Measurements from ENCODE around the gene SFXN4.

SFXN4 gene

GRCh38 chr10:119167041-119167440 lies 1.5 kb upstream of the SFXN4 start:
- peak overlapping the region; percentile 96 for H3K27ac ChIP-seq
- no peak for TF ChIP-seq CTCF (conservative IDR thresholded peaks at IDR 0.05)
- no peak for TF ChIP-seq ZFX (IDR thresholded peaks at IDR 0.05)

DNA sequence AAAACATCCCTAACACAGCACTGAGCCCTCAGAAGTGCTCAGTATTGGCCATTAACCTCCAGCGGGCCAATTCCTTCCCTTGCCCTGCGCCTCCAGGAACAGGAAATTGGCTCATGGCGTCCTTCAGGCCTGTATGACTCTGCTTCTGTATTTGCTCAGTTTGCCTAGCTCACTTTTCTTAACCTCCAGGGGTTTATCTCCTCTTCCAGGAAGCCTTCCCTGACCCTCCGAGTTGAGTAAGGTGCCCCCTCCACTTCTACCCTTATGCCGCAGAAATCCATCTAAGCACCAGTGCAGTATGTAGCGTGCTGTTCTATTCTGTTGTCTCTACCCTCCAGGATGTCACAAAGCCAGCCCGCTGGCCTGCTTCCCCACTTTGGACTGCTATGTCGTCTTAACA lies 1.1 kb upstream of the SFXN4 start:
- peak overlapping the region; percentile 96 for H3K27ac ChIP-seq

GRCh38 chr10:119166118-119166500 lies 595 bp upstream of the SFXN4 start:
- H3K27ac ChIP-seq, result peak overlapping the region; percentile 96
- no peak for TF ChIP-seq CTCF (conservative IDR thresholded peaks at IDR 0.05)
- TF ChIP-seq ZFX (IDR thresholded peaks at IDR 0.05), result no peak

More for the DNA sequence above, 1.1 kb upstream of the SFXN4 start:
- TF ChIP-seq CTCF (conservative IDR thresholded peaks at IDR 0.05), result no peak
- TF ChIP-seq ZFX (IDR thresholded peaks at IDR 0.05), result no peak

GRCh38 chr10:119162452-119163092 lies 2.9 kb downstream of the SFXN4 start:
- TF ChIP-seq CTCF (conservative IDR thresholded peaks at IDR 0.05), result no peak
- TF ChIP-seq ZFX (IDR thresholded peaks at IDR 0.05), result no peak
- H3K27ac ChIP-seq, result no peak overlapping the region

- TF ChIP-seq ZFX (IDR thresholded peaks at IDR 0.05) (no peak), CTCF (conservative IDR thresholded peaks at IDR 0.05) (no peak)
- no peak overlapping the region for H3K27ac ChIP-seq
Observed at GRCh38 chr10:119161680-119162451, 3.6 kb downstream of the SFXN4 start.

DNA sequence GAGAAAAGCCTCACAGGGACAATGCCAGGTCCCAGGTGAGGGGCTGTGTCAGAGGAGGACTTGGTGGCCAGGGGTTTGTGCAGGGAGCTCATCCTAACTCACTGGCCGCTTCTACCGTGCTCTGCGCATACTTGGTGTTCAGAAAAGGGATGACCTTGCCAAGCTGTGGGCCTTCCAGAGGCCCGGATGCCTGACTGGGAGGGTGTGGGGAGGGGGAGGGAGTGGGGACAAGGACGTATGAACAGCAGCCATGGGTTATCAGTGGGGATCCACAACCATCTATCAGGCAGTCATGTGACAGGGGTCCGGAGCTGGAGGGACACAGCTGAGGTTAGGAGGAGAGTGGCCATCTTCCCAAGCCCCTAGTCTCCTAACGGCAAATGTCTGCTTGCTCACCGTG lies 6.2 kb downstream of the SFXN4 start:
- no peak for TF ChIP-seq CTCF (conservative IDR thresholded peaks at IDR 0.05)
- TF ChIP-seq ZFX (IDR thresholded peaks at IDR 0.05), result no peak
- no peak overlapping the region for H3K27ac ChIP-seq

- TF ChIP-seq CTCF (conservative IDR thresholded peaks at IDR 0.05), result no peak
- TF ChIP-seq ZFX (IDR thresholded peaks at IDR 0.05), result no peak
Observed at GRCh38 chr10:119153661-119154060, 11.9 kb downstream of the SFXN4 start.

More at GRCh38 chr10:119153661-119154060, 11.9 kb downstream of the SFXN4 start:
- no peak overlapping the region for H3K27ac ChIP-seq

All from C4-2B (cell line).